Metanephros (tissue), 2 donors: ENCODE data around the gene FOXD3. TPM values are rescaled to one million over a fixed set of nuclear protein-coding genes. Genes with fewer than 3 reads are reported as not detected.

ENCODE experiments used
- small RNA-seq: library from RNA; depleted of rRNA; stranded (forward); fragments of <200 nt; gene quantifications from one replicate; pipeline ENCODE3, GENCODE V24; 2014; ENCODE audit warnings: low replicate concordance
- total RNA-seq: library from RNA; depleted of rRNA; stranded (reverse); fragments of >200 nt; gene quantifications from one replicate; pipeline ENCODE4 v1.2.3, GENCODE V29; 2014

Gene FOXD3
- total RNA-seq = 2.2 TPM

DNA sequence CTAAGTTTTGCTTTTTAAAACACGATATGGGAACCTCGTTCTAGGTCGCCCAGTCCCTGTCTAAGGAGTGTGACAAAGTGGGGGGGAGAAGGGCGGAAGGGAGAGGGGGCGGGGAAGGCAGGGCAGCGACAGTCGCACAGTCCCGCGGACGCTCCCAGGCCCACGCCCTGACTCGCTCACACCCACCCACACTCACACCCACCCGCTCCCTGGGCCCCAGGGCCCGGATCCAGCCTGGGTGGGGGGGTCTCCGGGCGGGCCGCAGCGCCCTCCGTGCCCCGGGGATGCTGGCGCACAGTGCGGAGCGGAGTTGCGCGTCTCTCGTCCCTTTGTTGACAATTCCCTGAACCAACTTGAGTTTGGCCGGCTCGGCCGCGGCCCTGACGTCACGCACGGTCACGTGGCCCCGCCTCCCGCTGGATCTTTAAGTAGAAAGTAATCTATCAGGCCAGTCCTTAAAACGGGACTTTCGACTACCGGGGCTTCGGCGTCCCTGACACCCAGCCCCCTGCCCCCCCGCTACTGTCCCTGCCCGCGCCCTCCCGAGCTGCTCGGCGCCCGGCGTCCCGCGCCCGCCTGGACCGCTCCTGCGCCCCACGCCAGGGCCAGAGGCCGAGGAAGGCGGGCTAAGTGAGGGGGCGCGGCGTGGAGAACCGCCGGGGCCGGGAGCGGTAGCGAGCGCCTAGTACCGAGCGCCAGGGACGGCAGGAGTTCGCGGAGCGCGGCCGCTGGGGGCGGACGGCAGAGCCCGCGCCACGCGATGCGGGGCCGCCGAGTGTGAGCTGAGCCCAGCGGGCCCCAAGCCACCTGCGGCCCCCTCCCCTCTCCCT, at the start of gene FOXD3:
FOXD3 (plus strand) TSS at position 454 of the 830 bp plus-strand sequence. CDS start 492 bp downstream, outside the sequence.

DNA sequence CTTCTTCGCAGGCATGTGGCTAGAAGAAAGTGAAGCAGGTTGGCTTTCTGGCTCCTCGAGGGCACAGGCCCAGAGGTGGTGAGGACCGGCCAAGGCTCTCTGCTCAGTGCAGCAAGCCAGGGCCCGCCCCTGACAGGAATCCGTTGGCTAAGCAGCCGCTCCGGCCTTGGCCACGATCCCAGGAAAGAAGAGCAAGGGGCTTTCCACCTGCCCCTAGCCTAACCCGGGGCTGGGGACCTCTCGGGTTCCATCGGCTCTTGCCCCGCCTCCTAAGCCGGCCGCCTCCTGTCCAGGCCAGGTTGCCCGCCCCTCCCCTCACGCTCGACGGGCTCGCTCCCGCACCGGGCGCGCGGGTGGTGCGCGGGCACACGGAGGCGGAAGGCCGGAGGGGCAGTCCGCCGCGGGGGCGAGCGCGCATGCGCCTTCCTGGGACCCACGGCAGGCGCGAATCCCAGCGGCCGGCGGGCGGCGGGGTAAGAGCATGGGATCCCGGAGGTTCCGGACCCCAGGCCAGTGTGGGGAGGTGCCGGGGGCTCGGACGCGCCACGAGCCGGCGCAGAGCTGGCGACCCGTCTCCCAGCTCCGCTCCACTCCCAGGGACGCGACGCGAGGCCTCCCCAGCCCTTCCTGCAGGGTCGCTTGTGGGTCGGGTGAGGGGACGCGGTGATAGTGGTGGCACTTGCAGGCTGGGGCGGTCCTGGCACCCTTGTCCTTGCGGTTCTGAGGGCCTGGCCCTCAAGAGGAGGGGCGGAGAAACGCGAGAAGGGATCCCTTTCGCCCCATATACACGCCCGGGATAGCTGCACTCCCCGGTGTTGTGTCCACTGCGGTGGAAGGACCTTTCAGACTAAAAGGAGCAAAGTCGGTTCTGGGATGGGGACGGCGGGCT, 45.1 kb downstream of the FOXD3 start, which contains the start of gene ALG6:
ALG6 (plus strand) TSS at position 413 of the 889 bp plus-strand sequence. CDS start 3,351 bp downstream, outside the sequence.

Small RNAs within 50 kb of the gene (small RNA-seq; reads per million reads assigned to genes)
- gene MIR6068 = not detected
- gene RF00019 = not detected

Other genes starting within 250 kb of the FOXD3 start
- gene ALG6, start 45.1 kb downstream of the FOXD3 start, total RNA-seq = 18.9 TPM
- 16.6 TPM for gene ITGB3BP, start 200.7 kb downstream of the FOXD3 start, total RNA-seq
- gene EFCAB7, start 201.0 kb downstream of the FOXD3 start, total RNA-seq = 15.7 TPM